Muscle of arm (tissue), 12 donors: ENCODE data around the gene SGSM2. TPM values are rescaled to one million over a fixed set of nuclear protein-coding genes. Genes with fewer than 3 reads are reported as not detected.

Experiments used
- DNase-seq: peaks from one replicate; pipeline ENCODE4 v3.0.0-alpha.2; 2013
- polyA plus RNA-seq, 12 donors: library from polyadenylated mRNA; unstranded; fragments of 120-200 nt; gene quantifications; one replicate each; pipeline ENCODE4 v1.2.1, GENCODE V29; 2013; ENCODE audit not compliant: insufficient read length in 12 of 12

SGSM2 gene
- polyA plus RNA-seq, 12 donors, result 34.4 to 71.3 (median 39.9) TPM; not detected in 1

DNA sequence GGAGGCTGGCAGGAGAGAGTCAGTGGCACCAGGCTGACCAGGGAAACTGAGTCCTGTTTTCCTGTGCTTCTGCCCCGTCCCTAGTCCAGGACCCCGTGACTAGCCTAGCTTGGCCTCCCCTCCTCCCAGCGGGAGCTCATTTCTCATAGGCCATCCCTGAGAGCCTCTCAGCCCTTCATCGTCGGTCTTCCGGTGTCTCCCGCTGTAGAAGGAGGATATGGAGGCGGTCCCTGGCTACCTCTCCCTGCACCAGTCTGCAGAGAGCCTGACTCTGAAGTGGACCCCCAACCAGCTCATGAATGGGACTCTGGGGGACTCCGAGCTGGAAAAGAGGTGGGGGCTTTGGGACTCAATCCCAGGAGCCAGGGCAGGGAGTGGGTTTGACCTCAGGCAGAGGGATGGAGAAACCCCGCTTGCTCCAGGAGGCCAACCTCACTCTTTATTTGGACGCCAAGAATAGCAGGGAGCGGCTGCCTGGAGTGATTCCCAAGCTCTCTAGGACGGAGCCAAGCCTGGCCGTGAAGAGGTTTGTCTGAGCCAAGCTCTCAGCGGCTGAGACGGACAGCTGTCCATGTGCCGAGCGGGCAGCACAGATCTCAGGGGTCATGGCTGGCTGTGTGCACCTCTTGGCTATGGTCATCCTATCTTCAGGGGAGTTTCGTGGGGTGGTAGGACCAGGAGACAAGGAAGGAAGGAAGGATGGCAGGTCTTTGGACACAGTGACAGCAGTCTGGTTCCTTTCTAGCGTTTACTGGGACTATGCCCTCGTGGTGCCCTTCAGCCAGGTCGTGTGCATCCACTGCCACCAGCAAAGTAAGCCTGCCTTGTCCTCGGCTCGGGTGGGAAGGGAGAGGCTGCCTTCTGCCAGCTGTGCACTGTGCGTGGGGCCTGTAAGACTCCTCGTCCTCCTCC lies 26.8 kb downstream of the SGSM2 start:
- peak; percentile 43 for DNase-seq

DNA sequence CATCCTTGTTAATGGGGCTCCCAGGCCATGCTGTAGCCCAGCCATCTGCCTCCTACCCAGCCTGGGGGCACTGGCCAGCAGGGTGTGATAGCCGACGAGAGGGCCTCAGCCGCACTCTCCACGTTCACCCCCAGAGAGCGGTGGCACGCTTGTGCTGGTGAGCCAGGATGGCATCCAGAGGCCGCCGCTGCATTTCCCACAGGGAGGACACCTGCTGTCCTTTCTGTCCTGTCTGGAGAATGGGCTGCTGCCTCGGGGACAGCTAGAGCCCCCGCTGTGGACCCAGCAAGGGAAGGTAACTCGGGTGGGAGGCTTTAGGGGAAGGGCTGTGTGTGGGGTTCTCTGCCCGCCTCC lies 27.4 kb downstream of the SGSM2 start:
- DNase-seq, result no peak

DNA sequence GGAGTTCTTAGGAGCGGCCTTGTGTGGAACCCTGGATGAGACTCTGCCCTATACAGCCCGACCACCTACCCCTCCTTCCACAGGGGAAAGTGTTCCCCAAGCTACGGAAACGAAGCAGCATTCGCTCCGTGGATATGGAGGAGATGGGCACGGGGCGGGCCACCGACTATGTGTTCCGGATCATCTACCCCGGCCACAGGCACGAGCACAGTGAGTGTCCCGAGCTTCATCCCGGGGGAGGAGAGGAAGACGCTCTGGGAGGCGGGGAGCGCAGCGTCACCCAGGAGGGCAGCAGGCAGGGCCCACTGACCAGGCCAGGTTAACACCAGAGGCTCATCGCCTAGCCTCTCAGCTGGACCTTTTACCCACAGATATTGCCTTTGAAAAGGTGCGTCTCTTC lies 27.8 kb downstream of the SGSM2 start:
- no peak for DNase-seq

DNA sequence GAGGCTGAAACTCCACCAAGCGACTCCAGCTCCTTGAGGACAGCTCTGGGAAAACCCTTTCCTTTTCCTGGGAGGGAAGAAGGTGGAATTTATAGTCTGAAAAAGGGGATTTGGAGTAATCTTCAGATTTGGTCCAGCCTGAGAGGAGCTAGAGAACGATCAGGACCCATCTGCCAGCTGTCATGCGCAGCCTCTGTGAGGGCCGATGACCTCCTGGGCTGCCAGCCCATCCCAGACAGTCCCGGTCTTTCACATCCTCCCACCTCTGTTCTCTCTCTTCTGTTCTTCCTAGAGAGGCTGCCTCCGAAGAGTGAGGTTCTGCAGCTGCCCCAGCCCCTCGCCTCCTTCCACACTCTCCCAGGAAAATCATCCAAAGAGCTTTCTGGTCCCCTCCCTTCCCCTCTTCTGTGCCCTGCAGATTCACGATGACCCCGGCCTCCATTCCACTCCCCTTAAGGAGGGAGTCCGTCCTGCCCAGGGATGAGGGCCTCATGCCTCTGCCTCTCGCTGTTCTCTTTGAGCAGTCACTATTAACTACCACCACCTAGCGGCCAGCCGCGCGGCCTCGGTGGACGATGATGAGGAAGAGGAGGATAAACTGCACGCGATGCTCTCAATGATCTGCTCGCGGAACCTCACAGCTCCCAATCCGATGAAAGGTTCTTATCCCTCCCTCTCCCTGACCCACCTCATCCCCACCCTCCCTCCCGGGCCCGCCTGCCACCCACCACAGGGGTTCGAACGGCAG lies 29.6 kb downstream of the SGSM2 start:
- DNase-seq, result no peak

DNA sequence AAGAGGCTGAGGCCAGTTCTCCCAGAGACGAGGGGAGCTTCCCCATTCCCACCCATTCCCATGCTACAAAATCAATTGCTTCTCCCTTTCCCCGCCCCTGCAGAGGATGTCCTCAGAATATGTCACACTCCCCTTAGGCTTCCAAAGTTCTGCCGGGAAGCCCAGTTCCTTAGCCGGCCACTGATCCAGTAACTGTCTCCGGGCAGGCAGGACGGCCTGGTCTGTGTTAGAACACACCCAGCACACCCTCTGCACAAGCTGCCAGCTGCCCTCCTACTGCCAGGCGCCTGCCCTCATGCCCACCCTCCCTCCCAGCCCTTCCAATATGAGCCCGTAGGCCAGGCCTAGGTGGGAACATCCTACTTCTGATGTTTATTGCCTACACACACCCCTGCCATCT lies 31.1 kb downstream of the SGSM2 start:
- no peak for DNase-seq

DNA sequence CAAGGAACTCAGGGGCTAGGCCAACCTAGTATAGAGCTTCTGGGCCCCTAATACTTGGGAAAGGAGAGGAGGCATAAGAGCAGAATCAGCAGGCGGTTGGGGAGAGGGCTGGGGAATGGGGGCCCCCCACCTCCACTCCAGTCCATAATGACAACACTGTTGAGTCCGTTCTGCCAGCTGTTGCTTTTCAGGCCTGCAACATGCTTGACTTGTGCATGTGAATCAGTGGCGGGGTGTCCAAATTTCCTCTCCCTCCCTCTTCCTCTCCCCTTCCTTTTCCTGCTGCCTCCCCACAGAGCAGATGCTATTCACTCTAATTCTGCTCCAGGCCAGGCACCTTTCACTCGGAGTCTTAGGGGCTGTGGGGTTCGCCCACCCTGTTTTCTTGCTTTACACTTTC lies 31.7 kb downstream of the SGSM2 start:
- no peak for DNase-seq

DNA sequence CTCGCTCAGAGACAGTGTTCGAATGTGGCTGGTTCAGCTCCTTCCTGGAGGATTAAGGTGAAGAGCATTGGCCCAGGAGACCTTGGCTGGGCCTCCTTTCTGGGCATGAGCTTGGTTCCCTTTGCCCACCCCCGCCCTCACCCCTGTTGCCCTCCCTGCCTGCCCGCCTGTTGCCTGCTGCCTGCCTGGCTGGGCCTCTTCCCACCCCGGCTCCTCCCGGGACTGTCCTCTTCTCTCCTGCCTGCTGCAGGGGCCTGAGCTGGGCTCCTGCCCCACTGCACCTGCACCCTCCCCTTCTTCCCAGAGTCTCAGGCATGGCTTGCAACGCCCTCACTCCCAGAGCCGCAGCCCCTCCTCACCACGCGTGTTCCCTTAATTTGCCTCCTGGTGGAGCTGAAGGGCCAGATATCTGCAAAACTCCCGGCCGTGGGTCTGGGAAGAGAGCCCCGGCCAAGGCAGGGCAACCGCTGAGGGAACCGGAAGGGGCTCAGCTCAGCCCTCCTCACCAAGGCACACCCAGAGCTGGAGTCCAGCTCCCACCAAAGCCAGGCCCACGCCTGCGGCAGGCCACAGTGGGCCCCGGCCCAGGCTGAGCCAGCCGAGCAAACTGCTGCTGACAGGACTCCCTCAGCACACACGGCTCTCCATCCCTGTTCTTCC lies 32.4 kb downstream of the SGSM2 start:
- DNase-seq, result no peak

DNA sequence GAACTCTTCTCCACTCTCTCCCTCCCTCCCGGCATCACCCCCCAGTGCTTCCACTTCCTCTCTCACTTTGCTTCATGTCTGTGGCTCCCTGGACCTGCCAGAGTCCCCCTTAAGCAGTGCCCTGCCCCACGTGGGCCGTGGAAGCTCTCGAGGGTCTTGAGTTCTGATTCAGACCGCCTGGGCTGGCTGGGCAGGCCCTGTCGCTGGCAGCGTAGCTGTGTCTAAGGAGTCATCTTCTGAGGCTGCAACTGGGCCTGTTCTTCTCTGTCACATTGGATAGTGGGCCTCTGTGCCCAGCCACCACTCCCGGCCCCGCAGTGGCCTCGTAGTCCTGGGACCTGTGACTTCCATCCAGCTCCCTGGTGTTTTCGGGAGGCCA lies 32.9 kb downstream of the SGSM2 start:
- DNase-seq, result no peak

DNA sequence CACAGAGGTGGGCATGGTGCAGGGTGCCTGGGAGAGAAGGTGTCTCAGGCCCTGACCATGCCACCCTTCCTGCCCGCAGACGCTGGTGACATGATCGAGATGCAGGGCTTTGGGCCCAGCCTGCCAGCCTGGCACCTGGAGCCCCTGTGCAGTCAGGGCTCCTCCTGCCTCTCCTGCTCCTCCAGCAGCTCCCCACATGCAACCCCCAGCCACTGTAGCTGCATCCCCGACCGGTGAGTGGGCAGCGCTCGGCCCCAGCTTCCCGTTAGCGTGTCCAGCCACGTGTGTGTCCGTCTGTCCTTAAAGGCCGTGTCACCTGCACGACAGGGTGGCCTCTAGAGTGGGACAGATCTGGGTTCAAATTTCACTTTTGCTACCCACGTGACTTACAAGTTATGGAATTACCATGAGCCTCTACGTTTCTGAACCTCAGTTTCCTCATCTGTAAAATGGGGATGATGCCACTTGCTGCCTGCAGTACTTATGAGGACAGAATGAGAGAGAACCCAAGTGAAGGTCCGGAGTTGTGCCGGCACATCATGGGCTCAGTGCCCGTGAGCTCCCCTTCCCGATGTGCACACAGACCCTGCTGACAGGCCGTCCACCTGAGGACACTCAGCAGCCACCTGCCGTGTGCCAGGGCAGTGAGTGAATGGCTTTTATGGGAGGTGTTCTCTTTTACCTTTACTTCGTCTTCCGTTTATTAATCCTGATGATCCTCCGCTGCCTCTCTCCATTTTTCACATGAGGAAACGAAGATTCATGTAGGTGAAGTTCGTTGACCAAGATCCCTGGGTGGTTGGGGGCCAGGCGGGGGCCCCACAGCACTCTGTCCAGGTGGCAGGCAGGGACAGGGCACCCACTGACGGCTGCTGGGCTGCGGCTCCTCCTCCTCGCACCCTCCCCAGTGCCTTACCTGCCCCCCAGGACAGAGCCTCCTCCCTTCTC lies 34.2 kb downstream of the SGSM2 start:
- DNase-seq, result no peak

DNA sequence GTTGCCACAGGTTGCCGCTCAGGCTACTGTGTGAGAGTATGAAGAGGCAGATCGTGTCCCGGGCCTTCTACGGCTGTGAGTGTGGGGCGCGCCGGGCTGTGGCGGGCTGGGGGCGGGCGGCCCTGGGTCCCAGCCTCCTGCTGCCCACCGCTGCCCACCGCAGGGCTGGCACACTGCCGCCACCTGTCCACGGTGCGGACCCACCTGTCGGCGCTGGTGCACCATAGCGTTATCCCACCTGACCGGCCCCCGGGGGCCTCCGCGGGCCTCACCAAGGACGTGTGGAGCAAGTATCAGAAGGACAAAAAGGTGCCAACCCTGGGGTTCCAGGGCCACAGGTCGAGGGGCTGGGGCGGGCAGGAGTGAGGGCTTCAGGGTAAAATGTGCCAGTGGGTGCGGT lies 34.9 kb downstream of the SGSM2 start:
- no peak for DNase-seq

DNA sequence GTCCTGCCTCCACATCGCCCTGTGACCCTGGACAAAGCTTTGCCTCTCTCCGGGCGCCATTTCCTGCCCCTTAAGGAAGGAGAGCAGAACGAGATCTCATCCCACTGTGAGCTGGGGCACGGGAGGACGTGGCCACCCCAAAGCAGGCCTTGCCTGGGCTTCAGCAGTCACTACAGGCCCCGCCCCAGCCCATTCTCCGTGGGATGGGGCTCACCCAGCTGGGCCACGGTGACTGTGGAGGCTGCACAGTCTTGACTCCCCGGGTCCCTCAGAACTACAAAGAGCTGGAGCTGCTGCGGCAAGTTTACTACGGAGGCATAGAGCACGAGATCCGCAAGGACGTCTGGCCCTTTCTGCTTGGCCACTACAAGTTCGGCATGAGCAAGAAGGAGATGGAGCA lies 35.4 kb downstream of the SGSM2 start:
- no peak for DNase-seq

DNA sequence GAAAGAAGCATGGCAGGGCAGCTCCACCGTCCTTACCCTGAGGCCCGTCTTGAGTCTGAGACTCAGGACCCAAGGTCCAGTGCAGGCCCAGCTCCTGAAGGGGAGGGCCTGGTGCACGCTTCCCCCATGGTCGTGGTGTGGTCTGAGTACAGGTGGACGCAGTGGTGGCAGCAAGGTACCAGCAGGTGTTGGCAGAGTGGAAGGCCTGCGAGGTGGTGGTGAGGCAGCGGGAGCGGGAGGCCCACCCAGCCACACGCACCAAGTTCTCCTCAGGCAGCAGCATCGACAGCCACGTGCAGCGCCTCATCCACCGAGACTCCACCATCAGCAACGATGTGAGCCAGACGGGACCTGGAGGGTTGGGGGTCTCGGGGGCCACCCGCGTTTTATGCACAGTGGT lies 35.9 kb downstream of the SGSM2 start:
- no peak for DNase-seq

DNA sequence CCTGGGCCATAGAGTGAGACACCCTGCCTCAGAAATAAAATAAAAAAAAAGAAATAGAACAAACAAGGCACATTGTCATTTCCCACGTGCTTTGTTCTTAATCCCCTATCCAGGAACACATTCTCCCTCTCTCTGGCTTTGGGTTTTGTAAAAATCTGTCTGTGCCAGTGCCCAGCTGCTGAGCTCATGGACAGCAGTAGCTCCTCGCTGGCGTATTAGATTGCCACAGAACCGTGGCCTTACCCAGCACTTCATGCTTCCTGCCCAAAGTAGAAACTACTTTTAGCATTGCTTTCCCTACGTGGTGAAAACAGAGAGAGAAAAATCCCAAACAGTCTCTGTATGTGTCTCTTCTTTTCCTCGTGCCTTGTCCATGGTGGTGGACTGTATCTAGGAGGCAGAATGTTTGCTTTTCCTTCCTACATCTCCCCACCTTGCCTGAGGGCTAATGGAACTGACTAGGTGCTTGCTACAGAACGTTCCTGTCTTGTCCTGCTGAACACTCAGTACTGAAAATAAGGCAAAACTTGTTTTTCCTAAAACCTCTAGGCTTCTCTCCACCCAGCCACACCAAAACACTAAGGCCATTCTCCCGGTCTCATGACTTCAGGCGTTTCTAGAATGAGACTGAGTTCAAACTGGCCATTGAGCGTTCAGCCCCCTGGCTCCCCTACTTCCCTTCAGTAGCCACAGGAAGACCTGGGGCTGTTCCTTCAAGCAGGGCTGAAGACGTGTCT lies 37.4 kb downstream of the SGSM2 start:
- no peak for DNase-seq

DNA sequence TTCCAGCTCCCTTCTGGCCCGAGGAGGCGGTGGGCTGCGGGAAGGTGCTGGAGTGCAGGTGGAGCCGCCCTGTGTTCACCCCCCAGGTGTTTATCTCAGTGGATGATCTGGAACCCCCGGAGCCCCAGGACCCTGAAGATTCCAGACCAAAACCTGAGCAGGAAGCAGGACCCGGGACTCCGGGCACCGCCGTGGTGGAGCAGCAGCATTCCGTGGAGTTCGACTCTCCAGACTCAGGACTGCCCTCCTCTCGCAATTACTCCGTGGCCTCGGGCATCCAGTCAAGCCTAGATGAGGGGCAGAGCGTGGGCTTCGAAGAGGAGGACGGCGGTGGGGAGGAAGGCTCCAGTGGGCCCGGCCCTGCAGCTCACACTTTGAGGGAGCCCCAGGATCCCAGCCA lies 38.1 kb downstream of the SGSM2 start:
- DNase-seq, result no peak

DNA sequence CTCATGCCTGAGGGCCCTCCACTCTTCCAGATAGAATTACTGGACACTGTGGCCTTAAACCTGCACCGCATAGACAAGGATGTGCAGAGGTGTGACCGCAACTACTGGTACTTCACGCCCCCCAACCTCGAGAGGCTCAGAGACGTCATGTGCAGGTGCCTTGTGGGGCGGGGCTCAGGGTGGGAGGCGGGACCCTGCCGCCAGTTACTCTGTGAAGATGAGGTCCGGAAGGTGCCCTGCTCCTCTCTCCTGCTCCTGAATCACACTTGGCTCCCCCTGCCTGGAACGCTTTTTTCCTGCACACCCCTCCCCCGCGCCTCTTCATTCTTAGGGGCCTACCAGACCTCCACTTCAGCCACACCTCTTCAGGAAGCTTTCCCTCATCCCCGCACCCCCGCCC lies 38.8 kb downstream of the SGSM2 start:
- no peak for DNase-seq

DNA sequence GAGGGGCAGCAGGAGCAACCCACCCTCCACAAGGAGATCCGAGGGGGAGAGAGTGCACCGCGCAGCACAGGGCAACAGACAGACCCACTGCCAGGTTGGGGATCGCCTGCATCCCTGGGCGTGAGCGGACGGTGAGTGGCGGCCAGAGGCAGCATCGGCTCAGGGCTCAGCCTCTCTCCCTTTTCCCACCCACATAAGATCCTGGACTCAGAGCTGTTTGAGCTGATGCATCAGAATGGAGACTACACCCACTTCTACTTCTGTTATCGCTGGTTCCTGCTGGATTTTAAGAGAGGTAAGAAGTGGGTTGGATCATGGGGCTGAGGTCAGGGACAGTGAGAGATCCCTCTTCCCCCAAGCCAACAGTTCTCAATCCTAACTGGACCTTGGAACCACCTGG lies 40.4 kb downstream of the SGSM2 start:
- no peak for DNase-seq

DNA sequence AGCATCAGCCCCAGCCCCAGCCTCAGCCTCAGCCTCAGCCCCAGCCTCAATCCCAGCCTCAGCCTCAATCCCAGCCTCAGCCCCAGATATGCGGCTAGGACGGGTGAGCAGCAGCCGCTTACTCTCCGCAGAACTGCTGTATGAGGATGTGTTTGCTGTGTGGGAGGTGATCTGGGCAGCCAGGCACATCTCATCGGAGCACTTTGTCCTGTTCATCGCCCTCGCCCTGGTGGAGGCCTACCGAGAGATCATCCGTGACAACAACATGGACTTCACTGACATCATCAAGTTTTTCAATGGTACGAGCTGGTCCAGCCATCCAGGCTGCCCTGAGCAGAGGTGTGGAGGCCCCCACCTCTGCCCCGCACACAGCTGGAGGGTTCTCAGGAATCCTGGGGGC lies 41.6 kb downstream of the SGSM2 start:
- DNase-seq, result no peak

DNA sequence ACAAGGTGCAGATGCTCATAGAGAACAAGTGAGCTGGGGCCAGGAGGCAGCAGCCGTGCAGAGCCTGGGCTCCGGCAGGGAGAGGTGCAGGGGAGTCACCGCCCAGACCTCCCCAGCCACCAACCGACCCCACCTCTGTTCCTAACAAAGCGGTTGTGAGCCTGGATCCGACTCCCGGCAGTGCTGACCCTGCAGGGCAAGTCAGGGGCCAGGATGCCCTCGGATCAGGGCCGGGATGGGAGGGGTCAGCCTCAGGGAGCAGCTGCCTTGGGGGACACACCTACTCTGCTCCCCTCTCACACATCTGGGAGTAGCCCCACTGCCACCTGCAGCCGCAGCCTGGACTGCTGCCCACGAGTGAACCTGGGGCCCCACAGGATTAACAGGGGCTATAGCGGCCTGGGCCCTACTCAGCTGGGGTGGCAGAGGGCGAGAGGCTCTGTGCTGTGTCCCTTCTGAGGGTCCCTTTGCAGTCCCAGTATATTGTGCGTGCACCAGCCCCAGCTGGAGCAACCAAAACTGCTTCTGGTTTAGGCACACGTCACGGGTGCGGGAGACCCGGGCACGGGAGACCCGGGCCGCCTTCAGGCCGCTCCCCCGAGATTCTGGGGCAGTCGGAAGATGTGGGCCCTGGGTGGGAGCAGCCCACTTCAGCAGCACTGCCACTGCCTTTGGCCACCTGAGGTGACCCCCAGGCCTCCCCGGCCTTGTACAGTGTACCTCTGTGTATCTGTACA lies 42.4 kb downstream of the SGSM2 start:
- DNase-seq, result no peak

DNA sequence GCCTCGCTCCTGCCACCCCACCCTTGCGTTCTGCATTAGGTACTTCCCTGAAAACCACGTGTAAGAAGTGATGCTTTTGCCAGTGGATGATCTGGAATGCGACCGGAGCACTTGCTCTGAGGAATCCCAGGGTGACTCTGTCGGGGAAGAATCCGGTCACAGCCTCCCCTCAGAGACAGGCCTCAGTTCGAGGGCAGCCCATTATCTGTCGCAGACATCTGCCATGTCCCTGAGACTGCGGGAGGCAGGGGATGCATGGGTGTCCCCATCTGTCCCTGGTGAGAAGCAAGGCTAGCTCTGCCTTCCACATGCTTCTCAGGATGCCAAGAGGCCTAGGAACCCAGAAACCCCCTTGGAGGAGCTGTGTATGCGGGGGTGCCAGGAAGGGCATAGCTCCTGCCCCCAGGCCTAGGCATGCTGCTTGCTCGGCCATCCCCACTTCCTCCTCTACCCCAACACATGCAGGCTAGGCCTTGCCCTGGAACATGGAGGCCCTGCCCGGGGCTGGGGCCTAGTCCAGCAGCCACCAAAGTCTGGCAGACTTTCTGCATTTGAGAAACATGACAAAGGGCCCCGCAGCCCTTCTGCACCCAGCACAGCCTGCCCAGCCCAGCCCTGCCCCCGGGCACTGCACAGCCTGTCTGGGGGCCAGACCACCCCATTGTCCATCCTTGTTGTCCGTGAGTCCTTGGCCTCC lies 43.1 kb downstream of the SGSM2 start:
- DNase-seq, result no peak
